Measurements from ENCODE around the gene DUSP23.

DUSP23 gene

GRCh38 chr1:159827549-159827948, 46.8 kb downstream of the DUSP23 start:
- no peak for DNase-seq (ENCODE audit: low read depth in 2 of 2, low spot score in 1 of 2)

- no peak for DNase-seq (ENCODE audit: low read depth in 2 of 2, low spot score in 1 of 2)
Observed at GRCh38 chr1:159828176-159828575, 47.4 kb downstream of the DUSP23 start.

DNA sequence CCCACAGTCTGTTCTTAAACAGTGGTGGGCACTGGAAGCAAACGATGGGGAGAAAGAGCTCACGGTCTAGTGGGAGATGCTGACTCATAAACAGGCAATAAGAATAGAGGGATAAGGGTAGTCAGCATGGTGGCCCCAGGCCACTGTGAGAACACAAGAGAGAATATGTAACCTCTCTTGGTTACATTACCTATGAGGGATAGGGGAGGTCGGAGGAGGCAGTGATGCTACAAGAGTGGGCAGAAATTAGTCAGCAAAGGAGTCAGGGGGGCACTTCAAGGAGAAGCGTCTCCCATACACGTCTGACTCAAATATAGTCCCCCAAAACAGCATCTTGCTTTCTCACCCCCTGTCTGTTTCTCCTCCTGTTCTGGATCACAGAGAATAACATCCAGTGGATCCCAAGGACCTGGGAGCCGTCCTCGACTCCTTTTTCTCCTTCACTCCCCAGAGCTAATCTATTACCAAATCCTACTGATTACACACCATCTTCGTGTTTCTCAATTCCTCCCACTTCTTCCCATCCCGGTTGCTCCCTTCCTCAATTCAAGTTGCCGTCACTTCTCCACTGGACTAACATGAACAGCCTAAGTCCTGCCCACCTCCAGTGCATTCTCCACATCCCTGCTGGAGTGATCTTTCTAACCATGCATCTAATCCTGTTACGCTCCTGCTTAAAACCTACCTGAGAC, 48.0 kb downstream of the DUSP23 start:
- DNase-seq (ENCODE audit: low read depth in 2 of 2, low spot score in 1 of 2): no peak

GRCh38 chr1:159829273-159829634, 48.5 kb downstream of the DUSP23 start:
- DNase-seq (ENCODE audit: low read depth in 2 of 2, low spot score in 1 of 2): no peak

- DNase-seq (ENCODE audit: low read depth in 2 of 2, low spot score in 1 of 2): no peak
Observed at GRCh38 chr1:159829822-159830465, 49.2 kb downstream of the DUSP23 start.

DNA sequence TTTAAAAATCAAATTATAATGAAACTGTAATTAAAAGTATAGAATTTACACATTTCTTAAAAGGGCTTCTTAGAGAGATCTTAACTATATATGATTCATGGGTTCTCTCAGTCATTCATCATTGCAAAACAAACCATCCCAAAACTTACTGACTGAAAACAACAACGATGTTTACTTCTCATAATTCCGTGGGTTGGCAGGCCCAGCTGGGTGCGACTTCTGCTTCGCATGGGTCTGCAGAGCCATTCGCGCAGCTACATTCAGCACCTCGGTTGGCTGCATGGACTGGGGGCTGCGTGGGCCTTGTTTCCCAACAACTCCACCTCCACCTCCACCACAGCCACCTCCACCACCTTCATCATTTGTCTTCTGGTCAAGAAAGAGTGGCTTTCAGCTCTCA, 50.0 kb downstream of the DUSP23 start:
- DNase-seq (ENCODE audit: low read depth in 2 of 2, low spot score in 1 of 2): no peak

- no peak for DNase-seq (ENCODE audit: low read depth in 2 of 2, low spot score in 1 of 2)
Observed at GRCh38 chr1:159831412-159832141, 50.8 kb downstream of the DUSP23 start.
